Measurements from ENCODE around the gene SLC5A12.

Gene SLC5A12

GRCh38 chr11:26721948-26722475 lies at the start of gene SLC5A12:
Gene SLC5A12, minus strand, starts transcription at chr11:26722060. Its CDS starts 346 bp downstream, at chr11:26721714.
- no peak for DNase-seq

- no peak for DNase-seq
Observed at GRCh38 chr11:26769027-26769426, 47.2 kb upstream of the SLC5A12 start.

- DNase-seq, result no peak
Observed at GRCh38 chr11:26767060-26767459, 45.2 kb upstream of the SLC5A12 start.

GRCh38 chr11:26765323-26765722 lies 43.5 kb upstream of the SLC5A12 start:
- DNase-seq, result no peak

- DNase-seq, result no peak
Observed at GRCh38 chr11:26764825-26765224, 43.0 kb upstream of the SLC5A12 start.

GRCh38 chr11:26764315-26764714 lies 42.5 kb upstream of the SLC5A12 start:
- DNase-seq, result no peak

- DNase-seq, result no peak
Observed at GRCh38 chr11:26762089-26762488, 40.2 kb upstream of the SLC5A12 start.

GRCh38 chr11:26761361-26761809 lies 39.5 kb upstream of the SLC5A12 start:
- DNase-seq, result no peak

- DNase-seq, result no peak
Observed at GRCh38 chr11:26757995-26758394, 36.1 kb upstream of the SLC5A12 start.

GRCh38 chr11:26755762-26756161 lies 33.9 kb upstream of the SLC5A12 start:
- no peak for DNase-seq

- peak; percentile 62 for DNase-seq
Observed at GRCh38 chr11:26753723-26754504, 32.1 kb upstream of the SLC5A12 start.

- no peak for DNase-seq
Observed at GRCh38 chr11:26749927-26750326, 28.1 kb upstream of the SLC5A12 start.

GRCh38 chr11:26743622-26744021 lies 21.8 kb upstream of the SLC5A12 start:
- DNase-seq, result no peak

- DNase-seq, result no peak
Observed at GRCh38 chr11:26742966-26743365, 21.1 kb upstream of the SLC5A12 start.

- no peak for DNase-seq
Observed at GRCh38 chr11:26741036-26741435, 19.2 kb upstream of the SLC5A12 start.

GRCh38 chr11:26739366-26740073 lies 17.7 kb upstream of the SLC5A12 start:
- no peak for DNase-seq

- DNase-seq, result no peak
Observed at GRCh38 chr11:26734691-26735090, 12.8 kb upstream of the SLC5A12 start.

- DNase-seq, result no peak
Observed at GRCh38 chr11:26731084-26731456, 9.2 kb upstream of the SLC5A12 start.

- no peak for DNase-seq
Observed at GRCh38 chr11:26730414-26731083, 8.7 kb upstream of the SLC5A12 start.

GRCh38 chr11:26729284-26729683 lies 7.4 kb upstream of the SLC5A12 start:
- no peak for DNase-seq

GRCh38 chr11:26726960-26727359 lies 5.1 kb upstream of the SLC5A12 start:
- DNase-seq, result no peak

GRCh38 chr11:26719998-26720397 lies 1.9 kb downstream of the SLC5A12 start:
- DNase-seq, result no peak

GRCh38 chr11:26719289-26719973 lies 2.4 kb downstream of the SLC5A12 start:
- DNase-seq, result no peak

Data from right forelimb (tissue), 1 donor.